ENCODE data around the gene ZNF280A. TPM values are rescaled to one million over a fixed set of nuclear protein-coding genes. Genes with fewer than 3 reads are reported as not detected.
"Not testable (repeated sequence)": the region's sequence is repeated elsewhere in the genome, so short reads cannot be mapped to it uniquely, and the experiment has no call there.

Gene ZNF280A
- total and polyA plus RNA-seq, 2 experiments from 2014 or later: not detected

GRCh38 chr22:22498267-22498666, 21.8 kb downstream of the ZNF280A start (continued):
- TF ChIP-seq, protein P1, sequence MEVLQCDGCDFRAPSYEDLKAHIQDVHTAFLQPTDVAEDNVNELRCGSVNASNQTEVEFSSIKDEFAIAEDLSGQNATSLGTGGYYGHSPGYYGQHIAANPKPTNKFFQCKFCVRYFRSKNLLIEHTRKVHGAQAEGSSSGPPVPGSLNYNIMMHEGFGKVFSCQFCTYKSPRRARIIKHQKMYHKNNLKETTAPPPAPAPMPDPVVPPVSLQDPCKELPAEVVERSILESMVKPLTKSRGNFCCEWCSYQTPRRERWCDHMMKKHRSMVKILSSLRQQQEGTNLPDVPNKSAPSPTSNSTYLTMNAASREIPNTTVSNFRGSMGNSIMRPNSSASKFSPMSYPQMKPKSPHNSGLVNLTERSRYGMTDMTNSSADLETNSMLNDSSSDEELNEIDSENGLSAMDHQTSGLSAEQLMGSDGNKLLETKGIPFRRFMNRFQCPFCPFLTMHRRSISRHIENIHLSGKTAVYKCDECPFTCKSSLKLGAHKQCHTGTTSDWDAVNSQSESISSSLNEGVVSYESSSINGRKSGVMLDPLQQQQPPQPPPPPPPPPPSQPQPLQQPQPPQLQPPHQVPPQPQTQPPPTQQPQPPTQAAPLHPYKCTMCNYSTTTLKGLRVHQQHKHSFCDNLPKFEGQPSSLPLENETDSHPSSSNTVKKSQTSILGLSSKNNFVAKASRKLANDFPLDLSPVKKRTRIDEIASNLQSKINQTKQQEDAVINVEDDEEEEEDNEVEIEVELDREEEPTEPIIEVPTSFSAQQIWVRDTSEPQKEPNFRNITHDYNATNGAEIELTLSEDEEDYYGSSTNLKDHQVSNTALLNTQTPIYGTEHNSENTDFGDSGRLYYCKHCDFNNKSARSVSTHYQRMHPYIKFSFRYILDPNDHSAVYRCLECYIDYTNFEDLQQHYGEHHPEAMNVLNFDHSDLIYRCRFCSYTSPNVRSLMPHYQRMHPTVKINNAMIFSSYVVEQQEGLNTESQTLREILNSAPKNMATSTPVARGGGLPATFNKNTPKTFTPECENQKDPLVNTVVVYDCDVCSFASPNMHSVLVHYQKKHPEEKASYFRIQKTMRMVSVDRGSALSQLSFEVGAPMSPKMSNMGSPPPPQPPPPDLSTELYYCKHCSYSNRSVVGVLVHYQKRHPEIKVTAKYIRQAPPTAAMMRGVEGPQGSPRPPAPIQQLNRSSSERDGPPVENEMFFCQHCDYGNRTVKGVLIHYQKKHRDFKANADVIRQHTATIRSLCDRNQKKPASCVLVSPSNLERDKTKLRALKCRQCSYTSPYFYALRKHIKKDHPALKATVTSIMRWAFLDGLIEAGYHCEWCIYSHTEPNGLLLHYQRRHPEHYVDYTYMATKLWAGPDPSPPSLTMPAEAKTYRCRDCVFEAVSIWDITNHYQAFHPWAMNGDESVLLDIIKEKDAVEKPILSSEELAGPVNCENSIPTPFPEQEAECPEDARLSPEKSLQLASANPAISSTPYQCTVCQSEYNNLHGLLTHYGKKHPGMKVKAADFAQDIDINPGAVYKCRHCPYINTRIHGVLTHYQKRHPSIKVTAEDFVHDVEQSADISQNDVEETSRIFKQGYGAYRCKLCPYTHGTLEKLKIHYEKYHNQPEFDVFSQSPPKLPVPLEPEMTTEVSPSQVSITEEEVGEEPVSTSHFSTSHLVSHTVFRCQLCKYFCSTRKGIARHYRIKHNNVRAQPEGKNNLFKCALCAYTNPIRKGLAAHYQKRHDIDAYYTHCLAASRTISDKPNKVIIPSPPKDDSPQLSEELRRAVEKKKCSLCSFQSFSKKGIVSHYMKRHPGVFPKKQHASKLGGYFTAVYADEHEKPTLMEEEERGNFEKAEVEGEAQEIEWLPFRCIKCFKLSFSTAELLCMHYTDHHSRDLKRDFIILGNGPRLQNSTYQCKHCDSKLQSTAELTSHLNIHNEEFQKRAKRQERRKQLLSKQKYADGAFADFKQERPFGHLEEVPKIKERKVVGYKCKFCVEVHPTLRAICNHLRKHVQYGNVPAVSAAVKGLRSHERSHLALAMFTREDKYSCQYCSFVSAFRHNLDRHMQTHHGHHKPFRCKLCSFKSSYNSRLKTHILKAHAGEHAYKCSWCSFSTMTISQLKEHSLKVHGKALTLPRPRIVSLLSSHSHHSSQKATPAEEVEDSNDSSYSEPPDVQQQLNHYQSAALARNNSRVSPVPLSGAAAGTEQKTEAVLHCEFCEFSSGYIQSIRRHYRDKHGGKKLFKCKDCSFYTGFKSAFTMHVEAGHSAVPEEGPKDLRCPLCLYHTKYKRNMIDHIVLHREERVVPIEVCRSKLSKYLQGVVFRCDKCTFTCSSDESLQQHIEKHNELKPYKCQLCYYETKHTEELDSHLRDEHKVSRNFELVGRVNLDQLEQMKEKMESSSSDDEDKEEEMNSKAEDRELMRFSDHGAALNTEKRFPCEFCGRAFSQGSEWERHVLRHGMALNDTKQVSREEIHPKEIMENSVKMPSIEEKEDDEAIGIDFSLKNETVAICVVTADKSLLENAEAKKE (CRISPR knock-in tag; IDR thresholded peaks at IDR 0.05): no peak
- TF ChIP-seq ZNF331 (CRISPR knock-in tag; IDR thresholded peaks at IDR 0.05; ENCODE audit: low read depth) (no peak), CREB1 (CRISPR knock-in tag; IDR thresholded peaks at IDR 0.05; ENCODE audit: low read depth) (no peak), EZH2phosphoT487 (IDR thresholded peaks at IDR 0.05; ENCODE audit: unreplicated experiment) (no peak), POLR2AphosphoS5 (IDR thresholded peaks at IDR 0.05; ENCODE audit: low read depth) (no peak)
- TF ChIP-seq, protein P2, sequence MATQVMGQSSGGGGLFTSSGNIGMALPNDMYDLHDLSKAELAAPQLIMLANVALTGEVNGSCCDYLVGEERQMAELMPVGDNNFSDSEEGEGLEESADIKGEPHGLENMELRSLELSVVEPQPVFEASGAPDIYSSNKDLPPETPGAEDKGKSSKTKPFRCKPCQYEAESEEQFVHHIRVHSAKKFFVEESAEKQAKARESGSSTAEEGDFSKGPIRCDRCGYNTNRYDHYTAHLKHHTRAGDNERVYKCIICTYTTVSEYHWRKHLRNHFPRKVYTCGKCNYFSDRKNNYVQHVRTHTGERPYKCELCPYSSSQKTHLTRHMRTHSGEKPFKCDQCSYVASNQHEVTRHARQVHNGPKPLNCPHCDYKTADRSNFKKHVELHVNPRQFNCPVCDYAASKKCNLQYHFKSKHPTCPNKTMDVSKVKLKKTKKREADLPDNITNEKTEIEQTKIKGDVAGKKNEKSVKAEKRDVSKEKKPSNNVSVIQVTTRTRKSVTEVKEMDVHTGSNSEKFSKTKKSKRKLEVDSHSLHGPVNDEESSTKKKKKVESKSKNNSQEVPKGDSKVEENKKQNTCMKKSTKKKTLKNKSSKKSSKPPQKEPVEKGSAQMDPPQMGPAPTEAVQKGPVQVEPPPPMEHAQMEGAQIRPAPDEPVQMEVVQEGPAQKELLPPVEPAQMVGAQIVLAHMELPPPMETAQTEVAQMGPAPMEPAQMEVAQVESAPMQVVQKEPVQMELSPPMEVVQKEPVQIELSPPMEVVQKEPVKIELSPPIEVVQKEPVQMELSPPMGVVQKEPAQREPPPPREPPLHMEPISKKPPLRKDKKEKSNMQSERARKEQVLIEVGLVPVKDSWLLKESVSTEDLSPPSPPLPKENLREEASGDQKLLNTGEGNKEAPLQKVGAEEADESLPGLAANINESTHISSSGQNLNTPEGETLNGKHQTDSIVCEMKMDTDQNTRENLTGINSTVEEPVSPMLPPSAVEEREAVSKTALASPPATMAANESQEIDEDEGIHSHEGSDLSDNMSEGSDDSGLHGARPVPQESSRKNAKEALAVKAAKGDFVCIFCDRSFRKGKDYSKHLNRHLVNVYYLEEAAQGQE (IDR thresholded peaks at IDR 0.05; ENCODE audit: unreplicated experiment): no peak

DNA sequence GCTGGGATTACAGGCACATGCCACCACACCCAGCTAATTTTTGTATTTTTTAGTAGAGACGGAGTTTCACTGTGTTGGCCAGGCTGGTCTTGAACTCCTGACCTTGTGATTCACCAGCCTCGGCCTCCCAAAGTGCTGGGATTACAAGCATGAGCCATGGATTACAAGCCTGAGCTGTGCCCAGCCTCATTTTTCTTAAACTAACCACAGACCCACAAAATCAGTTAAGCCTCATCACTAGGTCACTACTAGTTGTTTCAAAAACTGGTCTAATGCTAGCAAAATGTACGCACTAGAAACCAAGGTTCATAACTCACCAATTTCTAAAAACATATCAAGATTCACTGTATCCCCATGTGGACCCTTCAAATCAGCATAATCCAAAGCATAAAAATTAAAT, 28.5 kb downstream of the ZNF280A start:
- H3K36me3 Mint-ChIP-seq (ENCODE audit: low read depth): peaks cover 50% of the 10 kb centered on the region

More for the DNA sequence above, 28.5 kb downstream of the ZNF280A start:
- Histone ChIP-seq H4K20me1 (replicated peaks; ENCODE audit: insufficient read depth) (peaks cover 10% of the 10 kb centered on the region), H3K27me3 (ENCODE audit: insufficient read depth) (peaks cover 43% of the 10 kb centered on the region), H3K36me3 (ENCODE audit: insufficient read depth) (peaks cover 23% of the 10 kb centered on the region)
- DNase-seq (ENCODE audit: low spot score); H3K9me2 ChIP-seq (ENCODE audit: insufficient read depth); H3K4me1 ChIP-seq (ENCODE audit: insufficient read depth); ATAC-seq; H3K4me3 ChIP-seq; H3F3A ChIP-seq (replicated peaks; ENCODE audit: low read depth); H3K4me1 Mint-ChIP-seq; H3K27ac Mint-ChIP-seq; H3K79me2 ChIP-seq (replicated peaks; ENCODE audit: insufficient read depth); H2AFZ ChIP-seq; H3K9me3 Mint-ChIP-seq; H3K4me2 ChIP-seq; H3K27ac ChIP-seq (ENCODE audit: low read depth); H3K4me3 Mint-ChIP-seq: not testable (repeated sequence)
- peaks cover 12% of the 10 kb centered on the region for H3K27me3 Mint-ChIP-seq (ENCODE audit: insufficient read depth, low read depth, poor library complexity)

All from GM23338 (cell line).